Liver (tissue), 9 donors: ENCODE measurements around the gene CANX. TPM values are rescaled to one million over a fixed set of nuclear protein-coding genes. Genes with fewer than 3 reads are reported as not detected.

Experiments
- DNase-seq: peaks from one replicate; pipeline ENCODE4 v3.0.0-alpha.2; 2017; ENCODE audit warnings: low spot score
- H3K27ac ChIP-seq, 2 donors: one replicate each; pipeline ENCODE4 v1.7.0; 2013; ENCODE audit warnings: inconsistent platforms in 2 of 2, low read length in 2 of 2, control low read depth in 1 of 2, low read depth in 1 of 2, mild to moderate bottlenecking in 1 of 2
- H3K27me3 ChIP-seq, 4 donors: one replicate each; pipeline versions ENCODE4 v1.6.1 to v1.7.0; 2013; ENCODE audit warnings: low read length in 3 of 4, inconsistent platforms in 1 of 4, mild to moderate bottlenecking in 1 of 4, moderate library complexity in 1 of 4; ENCODE audit not compliant: control insufficient read depth in 4 of 4, insufficient read depth in 4 of 4
- H3K36me3 ChIP-seq, 4 donors: one replicate each; pipeline versions ENCODE4 v1.6.1 to v1.7.0; 2013; ENCODE audit warnings: low read length in 3 of 4, mild to moderate bottlenecking in 3 of 4, low read depth in 1 of 4, moderate library complexity in 1 of 4; ENCODE audit not compliant: control insufficient read depth in 4 of 4, insufficient read depth in 3 of 4
- H3K4me1 ChIP-seq, 4 donors: one replicate each; pipeline versions ENCODE4 v1.6.1 to v1.7.0; 2013; ENCODE audit warnings: low read length in 3 of 4, mild to moderate bottlenecking in 3 of 4, moderate library complexity in 1 of 4; ENCODE audit not compliant: control insufficient read depth in 4 of 4, insufficient read depth in 4 of 4
- H3K4me3 ChIP-seq, 3 donors: one replicate each; pipeline versions ENCODE4 v1.6.1 to v1.7.0; 2013; ENCODE audit warnings: low read length in 3 of 3, control low read depth in 1 of 3, low read depth in 1 of 3, mild to moderate bottlenecking in 1 of 3
- H3K9ac ChIP-seq, 2 donors: one replicate each; pipeline ENCODE4 v1.7.0; 2013; ENCODE audit warnings: low read length in 2 of 2, mild to moderate bottlenecking in 2 of 2, moderate library complexity in 2 of 2, control low read depth in 1 of 2, low read depth in 1 of 2
- H3K9me3 ChIP-seq, 4 donors: one replicate each; pipeline versions ENCODE4 v1.6.1 to v1.7.0; 2013; ENCODE audit warnings: low read length in 3 of 4; ENCODE audit not compliant: control insufficient read depth in 4 of 4
- EGR1 ChIP-seq, 2 donors: IDR thresholded peaks; 2 replicates each; pipeline ENCODE4 v1.6.1; 2016 to 2018; ENCODE audit warnings: antibody characterized with exemption in 2 of 2, low read depth in 2 of 2
- FOXA2 ChIP-seq: IDR thresholded peaks from 2 replicates; pipeline ENCODE4 v1.6.1; 2016; ENCODE audit warnings: antibody characterized with exemption
- GABPA ChIP-seq, 2 donors: IDR thresholded peaks in 1 of 2; conservative IDR thresholded peaks in 1 of 2; 2 replicates each; pipeline ENCODE4 v1.6.1; 2016; ENCODE audit warnings: antibody characterized with exemption in 2 of 2, mild to moderate bottlenecking in 1 of 2, moderate library complexity in 1 of 2
- HNF4A ChIP-seq, 2 donors: conservative IDR thresholded peaks; 2 replicates each; pipeline ENCODE4 v1.6.1; 2016; ENCODE audit warnings: antibody characterized with exemption in 2 of 2, mild to moderate bottlenecking in 2 of 2
- HNF4G ChIP-seq: IDR thresholded peaks from 2 replicates; pipeline ENCODE4 v1.6.1; 2016; ENCODE audit warnings: antibody characterized with exemption
- JUND ChIP-seq, 2 donors: IDR thresholded peaks; 2 replicates each; pipeline ENCODE4 v1.6.1; 2016; ENCODE audit warnings: antibody characterized with exemption in 2 of 2
- NR2F2 ChIP-seq: IDR thresholded peaks from 2 replicates; pipeline ENCODE4 v1.6.1; 2016; ENCODE audit warnings: antibody characterized with exemption
- RXRA ChIP-seq, 2 donors: IDR thresholded peaks; 2 replicates each; pipeline ENCODE4 v1.6.1; 2017 to 2018; ENCODE audit warnings: antibody characterized with exemption in 2 of 2, mild to moderate bottlenecking in 1 of 2
- SP1 ChIP-seq: IDR thresholded peaks from 2 replicates; pipeline ENCODE4 v1.6.1; 2018; ENCODE audit warnings: antibody characterized with exemption, mild to moderate bottlenecking
- TAF1 ChIP-seq: conservative IDR thresholded peaks from 2 replicates; pipeline ENCODE4 v1.6.1; 2016; ENCODE audit warnings: antibody characterized with exemption, mild to moderate bottlenecking
- YY1 ChIP-seq: IDR thresholded peaks from 2 replicates; pipeline ENCODE4 v1.6.1; 2016; ENCODE audit warnings: antibody characterized with exemption, mild to moderate bottlenecking
- WGBS: extraction: QIAGEN DNeasy Blood & Tissue Kit; methylation state at CpG from one replicate; pipeline ENCODE4 v1.1.7; 2013; 5-methylcytosine and 5-hydroxymethylcytosine counted together
- polyA plus RNA-seq, 2 donors: library from polyadenylated mRNA; stranded (reverse) in 1 of 2; unstranded in 1 of 2; fragments of 200-250 nt in 1 of 2; fragments of >200 nt in 1 of 2; fragmentation: Nextera tagmentation in 1 of 2; extraction: Ambion mirVana in 1 of 2; gene quantifications; one replicate each; pipeline versions ENCODE4 v1.2.1 to v1.2.3, GENCODE V29; 2013 to 2015
- total RNA-seq, 2 donors: library from RNA; depleted of rRNA; stranded (reverse); fragments of >200 nt; gene quantifications; one replicate each; pipeline ENCODE4 v1.2.3, GENCODE V29; 2014
- TF ChIP-seq, protein P1 (sequence below): IDR thresholded peaks from 2 replicates; pipeline ENCODE4 v1.6.1; 2016; ENCODE audit warnings: antibody characterized with exemption
- TF ChIP-seq, protein P2 (sequence below): IDR thresholded peaks from 2 replicates; pipeline ENCODE4 v1.6.1; 2016; ENCODE audit warnings: antibody characterized with exemption
- TF ChIP-seq, protein P3 (sequence below): IDR thresholded peaks from 2 replicates; pipeline ENCODE4 v1.6.1; 2016; ENCODE audit warnings: antibody characterized with exemption, mild to moderate bottlenecking
- TF ChIP-seq, protein P4 (sequence below): IDR thresholded peaks from 2 replicates; pipeline ENCODE4 v1.6.1; 2016; ENCODE audit warnings: antibody characterized with exemption
- TF ChIP-seq, protein P5 (sequence below): fragments of 150-350 bp; IDR thresholded peaks from 2 replicates; pipeline ENCODE4 v1.5.1; 2017; ENCODE audit warnings: improper control_type of control experiment, low read depth, low read length; ENCODE audit not compliant: missing input control
- donor health status: healthy.
- donor health status: healthy.
- donor health status: healthy.
- donor health status: healthy.
- donor health status: healthy.

The CANX gene
- total and polyA plus RNA-seq, 4 donors, result 129 to 628 (median 314) TPM

DNA sequence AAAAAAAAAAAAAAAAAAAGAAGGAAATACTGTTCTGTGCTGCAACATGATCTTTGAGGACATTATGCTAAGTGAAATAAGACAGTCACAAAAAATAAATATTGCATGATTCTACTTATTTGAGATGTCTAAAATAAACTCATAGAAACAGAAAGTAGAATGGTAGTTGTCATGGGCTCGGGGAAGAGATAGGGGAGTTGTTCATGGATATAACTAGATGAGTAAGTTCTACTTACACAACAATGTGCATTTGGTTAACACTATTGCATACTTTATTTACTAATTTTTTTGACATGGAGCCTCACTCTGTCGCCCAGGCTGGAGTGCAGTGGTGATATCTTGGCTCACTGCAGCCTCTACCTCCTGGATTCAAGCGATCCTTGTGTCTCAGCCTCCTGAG is 49.0 kb downstream of the CANX start:
- no peak overlapping the region for H3K4me3 ChIP-seq
- H3K36me3 ChIP-seq, result peaks cover 0 to 3% (median 0%) of the 10 kb centered on the region in 4 donors
- no peak for DNase-seq
- H3K4me1 ChIP-seq, result peaks cover 0 to 3% (median 0%) of the 10 kb centered on the region in 4 donors
- H3K27ac ChIP-seq, result no peak overlapping the region
- 87% methylated on average over 3 of the region's 3 CpGs for WGBS
- H3K27me3 ChIP-seq, result no peaks in the 10 kb centered on the region
- H3K9me3 ChIP-seq, result no peaks in the 10 kb centered on the region
- no peak for TF ChIP-seq FOXA2
- TF ChIP-seq SP1, result no peak
- TF ChIP-seq, protein P1, sequence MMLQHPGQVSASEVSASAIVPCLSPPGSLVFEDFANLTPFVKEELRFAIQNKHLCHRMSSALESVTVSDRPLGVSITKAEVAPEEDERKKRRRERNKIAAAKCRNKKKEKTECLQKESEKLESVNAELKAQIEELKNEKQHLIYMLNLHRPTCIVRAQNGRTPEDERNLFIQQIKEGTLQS, result no peak
- TF ChIP-seq, protein P2, sequence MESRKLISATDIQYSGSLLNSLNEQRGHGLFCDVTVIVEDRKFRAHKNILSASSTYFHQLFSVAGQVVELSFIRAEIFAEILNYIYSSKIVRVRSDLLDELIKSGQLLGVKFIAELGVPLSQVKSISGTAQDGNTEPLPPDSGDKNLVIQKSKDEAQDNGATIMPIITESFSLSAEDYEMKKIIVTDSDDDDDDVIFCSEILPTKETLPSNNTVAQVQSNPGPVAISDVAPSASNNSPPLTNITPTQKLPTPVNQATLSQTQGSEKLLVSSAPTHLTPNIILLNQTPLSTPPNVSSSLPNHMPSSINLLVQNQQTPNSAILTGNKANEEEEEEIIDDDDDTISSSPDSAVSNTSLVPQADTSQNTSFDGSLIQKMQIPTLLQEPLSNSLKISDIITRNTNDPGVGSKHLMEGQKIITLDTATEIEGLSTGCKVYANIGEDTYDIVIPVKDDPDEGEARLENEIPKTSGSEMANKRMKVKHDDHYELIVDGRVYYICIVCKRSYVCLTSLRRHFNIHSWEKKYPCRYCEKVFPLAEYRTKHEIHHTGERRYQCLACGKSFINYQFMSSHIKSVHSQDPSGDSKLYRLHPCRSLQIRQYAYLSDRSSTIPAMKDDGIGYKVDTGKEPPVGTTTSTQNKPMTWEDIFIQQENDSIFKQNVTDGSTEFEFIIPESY, result no peak
- no peak for TF ChIP-seq YY1
- no peak for TF ChIP-seq TAF1
- TF ChIP-seq, protein P3, sequence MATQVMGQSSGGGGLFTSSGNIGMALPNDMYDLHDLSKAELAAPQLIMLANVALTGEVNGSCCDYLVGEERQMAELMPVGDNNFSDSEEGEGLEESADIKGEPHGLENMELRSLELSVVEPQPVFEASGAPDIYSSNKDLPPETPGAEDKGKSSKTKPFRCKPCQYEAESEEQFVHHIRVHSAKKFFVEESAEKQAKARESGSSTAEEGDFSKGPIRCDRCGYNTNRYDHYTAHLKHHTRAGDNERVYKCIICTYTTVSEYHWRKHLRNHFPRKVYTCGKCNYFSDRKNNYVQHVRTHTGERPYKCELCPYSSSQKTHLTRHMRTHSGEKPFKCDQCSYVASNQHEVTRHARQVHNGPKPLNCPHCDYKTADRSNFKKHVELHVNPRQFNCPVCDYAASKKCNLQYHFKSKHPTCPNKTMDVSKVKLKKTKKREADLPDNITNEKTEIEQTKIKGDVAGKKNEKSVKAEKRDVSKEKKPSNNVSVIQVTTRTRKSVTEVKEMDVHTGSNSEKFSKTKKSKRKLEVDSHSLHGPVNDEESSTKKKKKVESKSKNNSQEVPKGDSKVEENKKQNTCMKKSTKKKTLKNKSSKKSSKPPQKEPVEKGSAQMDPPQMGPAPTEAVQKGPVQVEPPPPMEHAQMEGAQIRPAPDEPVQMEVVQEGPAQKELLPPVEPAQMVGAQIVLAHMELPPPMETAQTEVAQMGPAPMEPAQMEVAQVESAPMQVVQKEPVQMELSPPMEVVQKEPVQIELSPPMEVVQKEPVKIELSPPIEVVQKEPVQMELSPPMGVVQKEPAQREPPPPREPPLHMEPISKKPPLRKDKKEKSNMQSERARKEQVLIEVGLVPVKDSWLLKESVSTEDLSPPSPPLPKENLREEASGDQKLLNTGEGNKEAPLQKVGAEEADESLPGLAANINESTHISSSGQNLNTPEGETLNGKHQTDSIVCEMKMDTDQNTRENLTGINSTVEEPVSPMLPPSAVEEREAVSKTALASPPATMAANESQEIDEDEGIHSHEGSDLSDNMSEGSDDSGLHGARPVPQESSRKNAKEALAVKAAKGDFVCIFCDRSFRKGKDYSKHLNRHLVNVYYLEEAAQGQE, result no peak
- no peak for TF ChIP-seq RXRA (IDR thresholded peaks at IDR 0.05)
- TF ChIP-seq HNF4G, result no peak
- no peak for TF ChIP-seq EGR1 (IDR thresholded peaks at IDR 0.05; ENCODE audit: low read depth in 2 of 2)
- TF ChIP-seq NR2F2, result no peak
- TF ChIP-seq HNF4A (conservative IDR thresholded peaks at IDR 0.05), result no peak
- TF ChIP-seq GABPA (IDR thresholded peaks at IDR 0.05 in 1 of 2, conservative IDR thresholded peaks at IDR 0.05 in 1 of 2), result no peak
- TF ChIP-seq, protein P4, sequence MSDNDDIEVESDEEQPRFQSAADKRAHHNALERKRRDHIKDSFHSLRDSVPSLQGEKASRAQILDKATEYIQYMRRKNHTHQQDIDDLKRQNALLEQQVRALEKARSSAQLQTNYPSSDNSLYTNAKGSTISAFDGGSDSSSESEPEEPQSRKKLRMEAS, result no peak
- TF ChIP-seq, protein P5, sequence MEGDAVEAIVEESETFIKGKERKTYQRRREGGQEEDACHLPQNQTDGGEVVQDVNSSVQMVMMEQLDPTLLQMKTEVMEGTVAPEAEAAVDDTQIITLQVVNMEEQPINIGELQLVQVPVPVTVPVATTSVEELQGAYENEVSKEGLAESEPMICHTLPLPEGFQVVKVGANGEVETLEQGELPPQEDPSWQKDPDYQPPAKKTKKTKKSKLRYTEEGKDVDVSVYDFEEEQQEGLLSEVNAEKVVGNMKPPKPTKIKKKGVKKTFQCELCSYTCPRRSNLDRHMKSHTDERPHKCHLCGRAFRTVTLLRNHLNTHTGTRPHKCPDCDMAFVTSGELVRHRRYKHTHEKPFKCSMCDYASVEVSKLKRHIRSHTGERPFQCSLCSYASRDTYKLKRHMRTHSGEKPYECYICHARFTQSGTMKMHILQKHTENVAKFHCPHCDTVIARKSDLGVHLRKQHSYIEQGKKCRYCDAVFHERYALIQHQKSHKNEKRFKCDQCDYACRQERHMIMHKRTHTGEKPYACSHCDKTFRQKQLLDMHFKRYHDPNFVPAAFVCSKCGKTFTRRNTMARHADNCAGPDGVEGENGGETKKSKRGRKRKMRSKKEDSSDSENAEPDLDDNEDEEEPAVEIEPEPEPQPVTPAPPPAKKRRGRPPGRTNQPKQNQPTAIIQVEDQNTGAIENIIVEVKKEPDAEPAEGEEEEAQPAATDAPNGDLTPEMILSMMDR, result no peak
- no peak for TF ChIP-seq JUND (IDR thresholded peaks at IDR 0.05)
- no peak overlapping the region for H3K9ac ChIP-seq
